K562 (cell line): Measurements from ENCODE around the gene TRAPPC5. TPM values are rescaled to one million over a fixed set of nuclear protein-coding genes. Genes with fewer than 3 reads are reported as not detected.

Experiments used
- ATAC-seq: fragments of 200-7000 bp; cut with Tn5 transposase; 3 replicates; pipeline ENCODE4 v1.9.1; 2020; ENCODE audit warnings: moderate library complexity
- BruUV-seq: library from RNA; stranded (reverse); fragments of 400-500 nt; replicated peaks from 2 replicates; lab custom pipeline; 2021; lab: Mats Ljungman, UMichigan
- CTCF ChIA-PET: fragments of 300-600 bp; formaldehyde crosslinking; extraction: SDS; loops from one replicate; lab custom pipeline; 2021; ENCODE audit warnings: low intra/inter-chr PET ratio; lab: Yijun Ruan, JAX
- POLR2A ChIA-PET: fragments of 300-600, 350-650 bp; sonication (Branson Sonifier 250); formaldehyde crosslinking; extraction: SDS; loops from one replicate; lab custom pipeline; 2021; ENCODE audit warnings: antibody characterized with exemption, inconsistent platforms; lab: Yijun Ruan, JAX
- DNase-seq, 4 experiments: peaks; one replicate each; pipeline versions ENCODE4 v3.0.0 to v3.0.0-alpha.2; 2011 to 2018; ENCODE audit warnings: low spot score in 3 of 4, mixed read lengths in 3 of 4; ENCODE audit errors: extremely low read depth in 1 of 4
- FAIRE-seq: peaks from 2 replicates; lab custom pipeline; 2011; peaks lifted over from hg19 to GRCh38; lab: Jason Lieb, UNC
- H2AFZ ChIP-seq: 2 replicates; pipeline ENCODE4 v1.6.0; 2011; ENCODE audit warnings: low read depth, low read length, control low read depth, inconsistent platforms
- H3K27ac ChIP-seq: fragments of 200-600 bp; 3 replicates; pipeline ENCODE4 v1.8.0; 2011; ENCODE audit warnings: low read depth, mild to moderate bottlenecking, control low read depth, inconsistent platforms, low read length, moderate library complexity, mixed read lengths; ENCODE audit errors: extremely low read depth
- H3K27me3 ChIP-seq, 2 experiments: fragments of 300-600 bp in 1 of 2; 2 replicates in 1 of 2; 3 replicates in 1 of 2; pipeline versions ENCODE4 v1.6.0 to v1.8.0; 2011; ENCODE audit warnings: inconsistent platforms in 2 of 2, low read length in 2 of 2, mild to moderate bottlenecking in 1 of 2, mixed read lengths in 1 of 2, moderate library complexity in 1 of 2; ENCODE audit not compliant: control insufficient read depth in 2 of 2, insufficient read depth in 2 of 2
- H3K36me3 ChIP-seq: fragments of 300-600 bp; 3 replicates; pipeline ENCODE4 v1.8.0; 2011; ENCODE audit warnings: mild to moderate bottlenecking, low read length, inconsistent platforms; ENCODE audit not compliant: control insufficient read depth, insufficient read depth
- H3K4me1 ChIP-seq, 2 experiments: fragments of 200-600 bp in 1 of 2; replicated peaks in 1 of 2; 2 replicates in 1 of 2; 3 replicates in 1 of 2; pipeline versions ENCODE4 v1.5.1 to v1.8.0; 2011; ENCODE audit warnings: inconsistent platforms in 2 of 2, low read length in 2 of 2, mild to moderate bottlenecking in 1 of 2, mixed read lengths in 1 of 2, moderate library complexity in 1 of 2; ENCODE audit not compliant: control insufficient read depth in 2 of 2, insufficient read depth in 2 of 2
- H3K4me2 ChIP-seq: 2 replicates; pipeline ENCODE4 v1.6.1; 2011; ENCODE audit warnings: low read length, control low read depth, inconsistent platforms, mixed read lengths; ENCODE audit not compliant: insufficient read depth
- H3K4me3 ChIP-seq: fragments of 200-600 bp; sonication (generic), shearing (Covaris generic); 2 replicates; pipeline ENCODE4 v1.5.1; 2016; ENCODE audit warnings: control low read depth, inconsistent platforms
- H3K79me2 ChIP-seq: fragments of 200-600 bp; 3 replicates; pipeline ENCODE4 v1.8.0; 2011; ENCODE audit warnings: low read length, inconsistent platforms; ENCODE audit not compliant: control insufficient read depth, insufficient read depth
- H3K9ac ChIP-seq, 2 experiments: 2 replicates each; pipeline versions ENCODE4 v1.6.0 to v1.6.1; 2011; ENCODE audit warnings: low read depth in 2 of 2, low read length in 2 of 2, control low read depth in 1 of 2, inconsistent platforms in 1 of 2, mild to moderate bottlenecking in 1 of 2, mixed read lengths in 1 of 2; ENCODE audit not compliant: insufficient read depth in 1 of 2
- H3K9me1 ChIP-seq: one replicate; pipeline ENCODE4 v1.6.0; 2011; ENCODE audit warnings: inconsistent platforms, mild to moderate bottlenecking, low read length, moderate library complexity; ENCODE audit not compliant: control insufficient read depth, insufficient read depth
- H3K9me3 ChIP-seq: replicated peaks from 2 replicates; pipeline ENCODE4 v1.5.1; 2011; ENCODE audit warnings: low read depth, low read length, inconsistent platforms; ENCODE audit not compliant: control insufficient read depth, insufficient read depth
- H4K20me1 ChIP-seq: replicated peaks from 2 replicates; pipeline ENCODE4 v1.6.1; 2011; ENCODE audit warnings: low read length, inconsistent platforms, mixed read lengths; ENCODE audit not compliant: control insufficient read depth, insufficient read depth
- CEBPB ChIP-seq: fragments of 450-650 bp; IDR thresholded peaks from 2 replicates; pipeline ENCODE4 v1.6.1; 2016; ENCODE audit warnings: missing genetic modification characterization, missing compliant biosample characterization
- NFE2L1 ChIP-seq: fragments of 450-650 bp; IDR thresholded peaks from 2 replicates; pipeline ENCODE4 v1.6.1; 2016; ENCODE audit warnings: missing genetic modification characterization, low read depth, mild to moderate bottlenecking, missing compliant biosample characterization, moderate library complexity, borderline replicate concordance
- PKNOX1 ChIP-seq: fragments of 450-650 bp; IDR thresholded peaks from 2 replicates; pipeline ENCODE4 v1.6.1; 2016
- RBM25 ChIP-seq: fragments of 200-400 bp; formaldehyde crosslinking; IDR thresholded peaks from 2 replicates; pipeline ENCODE4 v1.6.1; 2018; ENCODE audit warnings: low read length, low read depth, moderate library complexity; ENCODE audit not compliant: severe bottlenecking
- TFAP4 ChIP-seq: sonication (generic); formaldehyde crosslinking; IDR thresholded peaks from 2 replicates; pipeline ENCODE4 v1.8.0; 2022; ENCODE audit warnings: missing genetic modification reagents, mild to moderate bottlenecking, moderate library complexity, borderline replicate concordance
- ZHX1 ChIP-seq: fragments of 150-350 bp; conservative IDR thresholded peaks from 2 replicates; pipeline ENCODE4 v1.6.1; 2014; ENCODE audit warnings: low read length
- ZNF277 ChIP-seq: fragments of 250-450 bp; sonication (Bioruptor Pico); IDR thresholded peaks from 2 replicates; pipeline ENCODE4 v1.8.0; 2022; ENCODE audit warnings: inconsistent platforms, mild to moderate bottlenecking, moderate library complexity, borderline replicate concordance
- ZNF280A ChIP-seq: fragments of 450-650 bp; IDR thresholded peaks from 2 replicates; pipeline ENCODE4 v1.6.1; 2018; ENCODE audit warnings: mild to moderate bottlenecking, low read depth; ENCODE audit not compliant: partially characterized antibody
- WGBS: fragments of 100-300 bp; shearing (Covaris generic); methylation state at CpG from one replicate; pipeline ENCODE4 v1.1.6; 2016; ENCODE audit warnings: low coverage, mixed read lengths; ENCODE audit not compliant: insufficient coverage; ENCODE audit errors: missing lambda C conversion rate; 5-methylcytosine and 5-hydroxymethylcytosine counted together
- in situ Hi-C: fragments of 300-500 bp; cut with MboI; formaldehyde crosslinking; loops from 4 replicates; pipeline ENCODE4 v1.15.0; 2018; ENCODE audit warnings: inconsistent platforms, mixed read lengths
- intact Hi-C: fragments of 100-400 bp; cut with micrococcal nuclease; formaldehyde crosslinking; loops from 2 replicates; pipeline ENCODE4 v1.14.2; 2022
- polyA plus RNA-seq, 8 experiments: library from polyadenylated mRNA; depleted of rRNA in 4 of 8; stranded (reverse) in 5 of 8; unstranded in 3 of 8; fragments of >200 nt; fragmentation: Nextera tagmentation in 2 of 8; fragmentation: Illumina TruSeq in 1 of 8; extraction: Ambion mirVana in 2 of 8; extraction: Trizol in 1 of 8; gene quantifications; 2 replicates each; pipeline versions ENCODE4 v1.2.1 to v1.2.3, GENCODE V29; 2011 to 2014; ENCODE audit warnings: inconsistent platforms in 1 of 8, missing spikeins in 1 of 8
- total RNA-seq, 7 experiments: library from RNA; depleted of rRNA in 6 of 7; stranded (reverse); fragments of >200 nt in 6 of 7; fragmentation: Illumina TruSeq in 2 of 7; extraction: Trizol in 2 of 7; gene quantifications; 2 replicates each; pipeline versions ENCODE4 v1.2.1 to v1.2.3, GENCODE V29; 2011 to 2021; ENCODE audit warnings: low replicate concordance in 1 of 7

Gene TRAPPC5
- total and polyA plus RNA-seq, 9 of the 15 experiments (the other 6 are each of a cell fraction or from before 2014, with no cell fraction given): 2.0 to 76.9 (median 29.3) TPM

DNA sequence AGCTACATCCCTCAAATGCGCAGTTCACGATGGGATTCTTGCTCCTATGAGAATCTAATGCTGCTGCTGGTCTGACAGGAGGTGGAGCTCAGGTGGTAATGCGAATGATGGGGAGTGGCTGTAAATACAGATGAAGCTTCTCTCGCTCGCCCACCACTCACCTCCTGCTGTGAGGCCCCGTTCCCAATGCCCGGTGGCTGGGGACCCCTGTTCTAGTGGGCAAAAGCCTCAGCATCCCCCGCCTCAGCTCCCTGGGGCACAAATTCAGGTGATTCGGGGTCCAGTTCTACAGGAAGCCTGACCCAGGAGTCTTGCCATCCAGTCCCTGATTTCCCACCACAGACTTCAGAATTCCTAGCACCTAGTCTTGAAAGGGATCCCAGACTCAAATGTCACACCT, 8.1 kb upstream of the TRAPPC5 start (continued):
- TF ChIP-seq ZNF280A: no peak
- no peak for TF ChIP-seq NFE2L1 (tag)

DNA sequence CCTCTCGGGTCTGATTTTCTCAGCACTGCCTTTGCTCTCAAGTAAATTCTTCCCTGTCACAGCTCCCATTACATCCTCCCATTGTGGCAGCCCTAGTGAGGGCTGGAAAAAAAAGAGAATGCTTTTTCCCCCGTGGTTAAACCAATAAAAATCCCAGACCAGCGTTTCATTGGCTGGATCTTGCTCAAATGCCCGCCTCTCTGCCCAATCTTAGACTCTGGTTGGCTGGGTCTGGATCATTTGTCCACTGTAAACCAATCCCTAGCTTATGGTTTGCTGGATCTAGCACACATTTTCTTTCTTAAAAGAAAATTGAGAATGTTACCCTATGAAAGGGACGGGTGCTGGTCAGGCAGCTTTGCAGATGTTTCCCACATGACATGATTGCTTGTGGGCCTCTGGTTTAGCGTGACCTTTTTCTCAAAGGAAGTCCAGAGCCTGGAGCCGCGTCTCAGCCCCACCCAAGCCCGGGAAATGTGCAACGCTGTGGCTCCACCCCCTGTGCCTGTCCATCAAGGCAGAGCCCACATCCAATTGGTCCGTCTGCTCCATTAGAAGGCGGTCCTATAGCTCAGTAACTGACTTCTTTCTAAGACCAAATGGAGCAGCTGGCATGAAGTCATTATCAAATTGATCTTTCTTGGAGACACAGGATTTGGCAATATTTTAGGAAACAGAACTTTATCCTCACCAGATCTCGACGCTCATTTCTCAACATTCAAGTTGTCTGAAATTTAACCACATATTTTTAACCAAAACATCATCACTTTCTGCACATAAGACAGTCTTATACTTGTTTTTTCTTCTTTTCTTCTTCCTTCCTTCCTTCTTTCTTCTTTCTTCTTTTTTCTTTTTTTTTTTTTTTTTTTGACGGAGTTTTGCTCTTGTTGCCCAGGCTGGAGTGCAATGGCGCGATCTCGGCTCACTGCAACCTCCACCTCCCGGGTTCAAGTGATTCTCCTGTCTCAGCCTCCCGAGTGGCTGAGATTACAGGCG, 6.3 kb upstream of the TRAPPC5 start:
- ChIA-PET POLR2A (interaction anchor here (0.6 to 0.9 kb wide), 4 partner anchors 10 to 300 kb away, joined by 3 read pairs; no protein-coding TSS in a partner anchor), CTCF (no interaction called here)
- WGBS: 13% methylated on average over 17 of the region's 21 CpGs
- Histone ChIP-seq H2AFZ (peak overlapping the region; percentile 60), H3K4me2 (peak overlapping the region; percentile 3; the same call in 1 of the 2 replicates), H3K27me3 (peaks cover 9 to 29% of the 10 kb centered on the region in 2 experiments; a peak in 4 of 5 replicates), H4K20me1 (no peaks in the 10 kb centered on the region), H3K4me1 (peaks cover 4 to 10% of the 10 kb centered on the region in 2 experiments; a peak in 3 of 5 replicates), H3K79me2 (no peaks in the 10 kb centered on the region), H3K9me3 (peaks cover 5% of the 10 kb centered on the region; the same call in 1 of the 2 replicates), H3K9ac (no peak overlapping the region), H3K9me1 (no peaks in the 10 kb centered on the region), H3K4me3 (no peak overlapping the region), H3K36me3 (no peaks in the 10 kb centered on the region), H3K27ac (no peak overlapping the region)
- peak; percentile 79 to 90 (median 85) for DNase-seq
- intact Hi-C loops: no loop called here
- no TSS peak for BruUV-seq
- peak; percentile 98 for ATAC-seq
- in situ Hi-C loops: loop anchor here (5.0 kb wide), 1 partner anchor 87 kb away; no protein-coding TSS in a partner anchor
- FAIRE-seq: peak; percentile 85
- TF ChIP-seq TFAP4 (CRISPR knock-in tag) (peak; percentile 24; the same call in 1 of the 2 replicates), ZHX1 (no peak), PKNOX1 (peak; percentile 99), ZNF277 (CRISPR knock-in tag) (no peak), CEBPB (0 out of 2 replicates have a peak, but pooled peaks have one; percentile 10), RBM25 (peak; percentile 8)
